ENCODE data around the gene GNB3. TPM values are rescaled to one million over a fixed set of nuclear protein-coding genes. Genes with fewer than 3 reads are reported as not detected.

GNB3 gene
- total RNA-seq, 2 experiments from 2014 or later = 5.0 to 23.7 TPM

DNA sequence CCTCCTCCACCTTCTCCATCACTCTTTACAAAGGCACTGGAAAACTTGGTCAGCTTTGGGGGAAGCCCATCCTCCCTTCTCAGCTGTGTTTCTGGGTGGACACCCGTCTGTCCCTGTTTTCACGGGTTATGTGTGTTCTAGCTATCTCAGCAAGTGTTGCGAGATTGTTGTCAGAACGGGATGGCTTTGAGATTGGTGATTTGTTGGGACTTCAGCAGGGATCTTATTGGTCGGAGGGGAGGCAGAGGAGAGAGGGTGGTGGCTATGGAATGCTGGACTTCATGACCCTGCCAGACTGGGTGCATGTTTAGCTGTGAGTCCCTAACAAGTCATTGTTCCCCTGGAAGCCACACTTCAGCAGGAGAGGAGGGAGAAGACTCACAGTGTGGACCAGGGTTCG is 13.3 kb downstream of the GNB3 start:
- BruUV-seq (replicated peaks) = no TSS peak
- Histone ChIP-seq H3K27ac (ENCODE audit: low read depth, low read length, poor library complexity, severe bottlenecking) (no peak overlapping the region), H3K79me2 (ENCODE audit: insufficient read depth, low read depth, low read length) (peaks cover 45% of the 10 kb centered on the region), H3K4me2 (ENCODE audit: low read length) (peak overlapping the region; percentile 99), H3K9me3 (ENCODE audit: low read length) (no peaks in the 10 kb centered on the region), H3K36me3 (ENCODE audit: insufficient read depth, low read length) (peaks cover 67% of the 10 kb centered on the region), H2AFZ (ENCODE audit: low read length) (no peak overlapping the region), H3K4me1 (ENCODE audit: insufficient read depth, low read length, poor library complexity, severe bottlenecking) (peaks cover 26% of the 10 kb centered on the region), H4K20me1 (ENCODE audit: insufficient read depth, low read length) (peaks cover 6% of the 10 kb centered on the region), H3K9me2 (ENCODE audit: insufficient read depth, low read length) (no peaks in the 10 kb centered on the region), H3K4me3 (ENCODE audit: low read depth, low read length, poor library complexity, severe bottlenecking) (no peak overlapping the region)
- ChIA-PET CTCF (ENCODE audit: unreplicated experiment) (no interaction called here), POLR2A (interaction anchor here (0.6 to 6.0 kb wide), 3 partner anchors 13 to 130 kb away, joined by 4 to 101 read pairs (median 60); partner anchors contain the start of genes COPS7A, GNB3 and TPI1)
- no peak for DNase-seq (ENCODE audit: low spot score)
- TF ChIP-seq EZH2phosphoT487 (IDR thresholded peaks at IDR 0.05; ENCODE audit: borderline replicate concordance, low read depth, low read length) = no peak
- TF ChIP-seq, protein P1, sequence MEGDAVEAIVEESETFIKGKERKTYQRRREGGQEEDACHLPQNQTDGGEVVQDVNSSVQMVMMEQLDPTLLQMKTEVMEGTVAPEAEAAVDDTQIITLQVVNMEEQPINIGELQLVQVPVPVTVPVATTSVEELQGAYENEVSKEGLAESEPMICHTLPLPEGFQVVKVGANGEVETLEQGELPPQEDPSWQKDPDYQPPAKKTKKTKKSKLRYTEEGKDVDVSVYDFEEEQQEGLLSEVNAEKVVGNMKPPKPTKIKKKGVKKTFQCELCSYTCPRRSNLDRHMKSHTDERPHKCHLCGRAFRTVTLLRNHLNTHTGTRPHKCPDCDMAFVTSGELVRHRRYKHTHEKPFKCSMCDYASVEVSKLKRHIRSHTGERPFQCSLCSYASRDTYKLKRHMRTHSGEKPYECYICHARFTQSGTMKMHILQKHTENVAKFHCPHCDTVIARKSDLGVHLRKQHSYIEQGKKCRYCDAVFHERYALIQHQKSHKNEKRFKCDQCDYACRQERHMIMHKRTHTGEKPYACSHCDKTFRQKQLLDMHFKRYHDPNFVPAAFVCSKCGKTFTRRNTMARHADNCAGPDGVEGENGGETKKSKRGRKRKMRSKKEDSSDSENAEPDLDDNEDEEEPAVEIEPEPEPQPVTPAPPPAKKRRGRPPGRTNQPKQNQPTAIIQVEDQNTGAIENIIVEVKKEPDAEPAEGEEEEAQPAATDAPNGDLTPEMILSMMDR (conservative IDR thresholded peaks at IDR 0.05; ENCODE audit: low read length) = no peak
- intact Hi-C loops (cut with micrococcal nuclease; ENCODE audit: unreplicated experiment) = loop anchor here (5.0 kb wide), 1 partner anchor 118 kb away; the partner anchor contains the start of genes EMG1 and PHB2

DNA sequence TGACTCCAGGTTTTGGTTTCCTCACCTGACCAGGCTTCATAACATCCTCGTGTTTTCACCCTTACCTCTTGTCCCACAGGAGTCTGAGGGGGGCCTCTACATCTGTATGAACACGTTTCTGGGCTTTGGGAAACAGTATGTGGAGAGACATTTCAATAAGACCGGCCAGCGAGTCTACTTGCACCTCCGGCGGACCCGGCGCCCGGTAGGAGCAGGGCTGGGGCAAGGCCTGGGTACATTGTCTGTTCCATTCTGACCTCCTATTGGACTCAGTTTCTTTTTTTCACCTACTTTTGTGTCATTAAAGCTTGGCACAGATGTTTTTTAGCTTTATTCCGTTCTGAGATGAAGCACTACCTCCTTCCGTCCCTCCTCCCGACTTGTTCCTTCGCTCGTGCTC is 14.6 kb downstream of the GNB3 start:
- Histone ChIP-seq H4K20me1 (ENCODE audit: insufficient read depth, low read length) (peaks cover 6% of the 10 kb centered on the region), H3K27ac (ENCODE audit: low read depth, low read length, poor library complexity, severe bottlenecking) (no peak overlapping the region), H3K4me2 (ENCODE audit: low read length) (no peak overlapping the region), H2AFZ (ENCODE audit: low read length) (no peak overlapping the region), H3K9me2 (ENCODE audit: insufficient read depth, low read length) (no peaks in the 10 kb centered on the region), H3K79me2 (ENCODE audit: insufficient read depth, low read depth, low read length) (peaks cover 32% of the 10 kb centered on the region), H3K4me1 (ENCODE audit: insufficient read depth, low read length, poor library complexity, severe bottlenecking) (peaks cover 14% of the 10 kb centered on the region), H3K36me3 (ENCODE audit: insufficient read depth, low read length) (peaks cover 64% of the 10 kb centered on the region), H3K4me3 (ENCODE audit: low read depth, low read length, poor library complexity, severe bottlenecking) (no peak overlapping the region), H3K9me3 (ENCODE audit: low read length) (no peaks in the 10 kb centered on the region)
- intact Hi-C loops (cut with micrococcal nuclease; ENCODE audit: unreplicated experiment) = no loop called here
- ChIA-PET CTCF (ENCODE audit: unreplicated experiment) (no interaction called here), POLR2A (interaction anchor here (0.6 to 6.0 kb wide), 3 partner anchors 12 to 67 kb away, joined by 4 to 101 read pairs (median 60); partner anchors contain the start of genes GNB3 and TPI1)
- BruUV-seq (replicated peaks) = no TSS peak
- TF ChIP-seq, protein P1 (conservative IDR thresholded peaks at IDR 0.05; ENCODE audit: low read length) = no peak
- no peak for TF ChIP-seq EZH2phosphoT487 (IDR thresholded peaks at IDR 0.05; ENCODE audit: borderline replicate concordance, low read depth, low read length)
- DNase-seq (ENCODE audit: low spot score) = no peak

GRCh38 chr12:6858799-6859198 is 18.1 kb downstream of the GNB3 start:
- H4K20me1 ChIP-seq (ENCODE audit: insufficient read depth, low read length) = no peaks in the 10 kb centered on the region
- peaks cover 4% of the 10 kb centered on the region for H3K4me1 ChIP-seq (ENCODE audit: insufficient read depth, low read length, poor library complexity, severe bottlenecking)
- H2AFZ ChIP-seq (ENCODE audit: low read length) = no peak overlapping the region
- no peak for TF ChIP-seq EZH2phosphoT487 (IDR thresholded peaks at IDR 0.05; ENCODE audit: borderline replicate concordance, low read depth, low read length)
- H3K36me3 ChIP-seq (ENCODE audit: insufficient read depth, low read length) = peaks cover 91% of the 10 kb centered on the region
- no peak overlapping the region for H3K4me2 ChIP-seq (ENCODE audit: low read length)
- no peaks in the 10 kb centered on the region for H3K9me3 ChIP-seq (ENCODE audit: low read length)
- no peak overlapping the region for H3K27ac ChIP-seq (ENCODE audit: low read depth, low read length, poor library complexity, severe bottlenecking)
- peaks cover 14% of the 10 kb centered on the region for H3K79me2 ChIP-seq (ENCODE audit: insufficient read depth, low read depth, low read length)
- no peak overlapping the region for H3K4me3 ChIP-seq (ENCODE audit: low read depth, low read length, poor library complexity, severe bottlenecking)
- ChIA-PET CTCF (ENCODE audit: unreplicated experiment) (no interaction called here), POLR2A (no interaction called here)
- no peaks in the 10 kb centered on the region for H3K9me2 ChIP-seq (ENCODE audit: insufficient read depth, low read length)
- DNase-seq (ENCODE audit: low spot score) = no peak
- no TSS peak for BruUV-seq (replicated peaks)
- intact Hi-C loops (cut with micrococcal nuclease; ENCODE audit: unreplicated experiment) = no loop called here
